ENCODE results near the gene CROCC2. TPM values are rescaled to one million over a fixed set of nuclear protein-coding genes. Genes with fewer than 3 reads are reported as not detected.

CROCC2 gene
- total RNA-seq, 1 donor from 2014 or later = 2.9 TPM

DNA sequence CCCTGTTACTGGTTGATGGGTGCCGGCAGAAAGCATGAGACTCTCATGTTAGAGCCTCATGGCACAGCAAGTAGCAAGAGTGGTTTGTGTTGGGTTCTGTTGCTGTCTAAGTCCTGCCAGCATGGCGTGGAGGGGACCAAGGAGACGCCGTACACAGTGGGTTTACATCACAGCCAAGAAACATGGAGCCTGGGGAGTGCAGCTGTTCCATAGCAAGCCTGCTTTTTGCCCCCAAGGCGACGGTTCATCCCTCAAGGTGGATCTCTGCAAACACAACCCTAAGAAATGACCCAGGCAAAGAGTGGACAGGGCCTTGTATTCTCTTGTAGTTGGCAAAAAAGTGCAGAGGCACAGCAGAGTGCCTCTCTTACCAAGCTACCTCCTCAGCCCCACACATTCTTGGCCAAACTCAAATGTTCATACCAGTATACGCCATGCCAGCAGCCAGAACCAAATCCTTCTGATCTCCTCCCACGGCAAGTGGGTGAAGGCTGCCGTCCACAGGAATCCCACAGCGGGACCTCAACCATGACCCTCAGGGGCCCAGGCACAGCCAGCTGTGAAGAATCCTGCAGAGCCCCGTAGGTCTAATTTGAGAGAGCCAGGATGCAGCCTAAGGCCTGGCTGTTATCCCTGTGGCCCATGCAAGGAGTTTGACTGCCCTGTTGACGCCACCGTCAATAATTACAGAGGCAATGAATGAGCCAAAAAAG lies 111.2 kb downstream of the CROCC2 start:
- no peak overlapping the region for H3K4me3 ChIP-seq
- H3K36me3 ChIP-seq = peaks cover 7 to 32% of the 10 kb centered on the region in 2 donors
- H3K27me3 ChIP-seq = no peaks in the 10 kb centered on the region
- peak in 1 of 2 donors; percentile 30 for DNase-seq (ENCODE audit: low spot score in 2 of 2)
- intact Hi-C loops (cut with DNase I) = no loop called here
- no peaks in the 10 kb centered on the region for H3K9me3 ChIP-seq
- H3K4me1 ChIP-seq = no peaks in the 10 kb centered on the region
- TF ChIP-seq CTCF (IDR thresholded peaks at IDR 0.05) = no peak
- no peak overlapping the region for H3K27ac ChIP-seq

DNA sequence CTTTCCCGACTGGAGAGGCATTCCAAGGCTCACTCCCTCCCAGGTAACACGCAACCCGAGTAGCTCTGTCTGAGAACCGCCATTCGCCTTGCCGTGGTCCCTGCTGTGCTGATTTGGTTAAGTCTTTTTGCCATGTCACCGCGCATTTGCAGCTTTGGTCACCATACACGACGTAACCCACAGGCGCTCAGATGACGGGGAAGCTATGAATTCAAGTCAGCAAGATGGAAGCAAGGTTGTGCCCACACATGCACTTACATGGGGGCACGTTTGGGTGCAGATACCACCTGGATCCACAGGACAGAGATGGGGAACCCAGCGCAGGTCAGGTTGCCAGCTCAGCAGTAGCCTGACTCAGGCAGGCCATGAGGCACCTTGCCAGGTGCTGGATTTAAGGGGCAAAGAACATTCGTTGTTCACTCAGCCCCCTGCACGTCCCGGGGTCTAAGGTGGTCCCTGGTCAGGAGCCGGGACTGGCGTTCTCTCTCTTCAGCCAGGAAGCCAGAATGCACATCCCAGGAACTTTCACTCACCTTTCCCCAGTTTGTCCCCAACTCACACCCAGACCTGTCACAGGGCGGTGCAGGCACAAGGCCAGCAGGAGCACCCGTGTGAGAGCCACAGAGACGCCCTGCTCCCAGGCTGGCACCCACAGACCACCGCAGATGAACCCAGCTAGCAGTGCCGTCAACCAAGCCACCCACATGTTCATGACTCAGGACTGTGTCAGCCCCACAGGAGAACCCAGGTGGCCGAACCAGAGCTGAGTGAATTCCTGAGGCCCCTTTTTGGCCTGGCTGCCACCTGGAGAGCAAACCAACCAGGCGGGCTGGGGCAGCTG lies 112.1 kb downstream of the CROCC2 start:
- no peak for TF ChIP-seq CTCF (IDR thresholded peaks at IDR 0.05)
- Histone ChIP-seq H3K4me3 (no peak overlapping the region), H3K27ac (no peak overlapping the region), H3K36me3 (peaks cover 7 to 32% of the 10 kb centered on the region in 2 donors), H3K9me3 (no peaks in the 10 kb centered on the region), H3K27me3 (no peaks in the 10 kb centered on the region), H3K4me1 (no peaks in the 10 kb centered on the region)
- intact Hi-C loops (cut with DNase I) = no loop called here
- DNase-seq (ENCODE audit: low spot score in 2 of 2) = no peak

GRCh38 chr2:241019441-241020139 lies 113.5 kb downstream of the CROCC2 start:
- H3K4me1 ChIP-seq = no peaks in the 10 kb centered on the region
- no peaks in the 10 kb centered on the region for H3K9me3 ChIP-seq
- H3K36me3 ChIP-seq = peaks cover 7 to 32% of the 10 kb centered on the region in 2 donors
- intact Hi-C loops (cut with DNase I) = no loop called here
- no peak overlapping the region for H3K4me3 ChIP-seq
- no peak for TF ChIP-seq CTCF (IDR thresholded peaks at IDR 0.05)
- no peak for DNase-seq (ENCODE audit: low spot score in 2 of 2)
- no peaks in the 10 kb centered on the region for H3K27me3 ChIP-seq
- no peak overlapping the region for H3K27ac ChIP-seq

GRCh38 chr2:241020201-241020600 lies 114.1 kb downstream of the CROCC2 start:
- intact Hi-C loops (cut with DNase I) = no loop called here
- Histone ChIP-seq H3K27me3 (no peaks in the 10 kb centered on the region), H3K9me3 (peaks cover 3 to 5% of the 10 kb centered on the region in 2 donors), H3K36me3 (peaks cover 7 to 28% of the 10 kb centered on the region in 2 donors), H3K4me3 (no peak overlapping the region), H3K27ac (no peak overlapping the region), H3K4me1 (no peaks in the 10 kb centered on the region)
- TF ChIP-seq CTCF (IDR thresholded peaks at IDR 0.05) = no peak
- no peak for DNase-seq (ENCODE audit: low spot score in 2 of 2)

DNA sequence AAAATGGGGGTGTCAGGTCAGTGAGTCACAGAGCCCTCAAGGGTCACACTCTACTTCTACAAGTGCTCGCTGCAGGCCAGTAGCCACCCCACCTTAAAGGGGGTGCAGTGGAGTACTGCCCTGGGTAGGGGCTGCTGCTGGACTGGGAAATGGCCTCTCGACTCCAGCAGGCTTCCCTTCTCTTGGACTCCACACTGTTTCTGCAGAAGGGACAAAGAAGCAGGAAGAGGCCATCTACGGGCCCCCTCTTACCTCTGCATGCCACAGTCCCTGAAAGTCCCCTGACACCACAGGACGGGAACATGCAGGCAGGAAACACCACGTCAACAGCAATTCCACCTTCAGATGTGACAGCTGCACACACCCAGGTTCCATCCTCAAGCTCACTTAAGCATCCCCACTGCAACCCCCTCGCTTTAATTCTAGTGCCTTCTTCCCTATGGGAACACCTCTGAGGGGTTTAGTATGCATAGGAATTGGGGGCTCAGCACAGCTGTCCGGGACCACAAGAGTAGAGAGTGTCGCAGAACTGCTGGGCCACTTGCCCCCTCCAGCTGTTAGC lies 114.6 kb downstream of the CROCC2 start:
- no peak for DNase-seq (ENCODE audit: low spot score in 2 of 2)
- no peak for TF ChIP-seq CTCF (IDR thresholded peaks at IDR 0.05)
- Histone ChIP-seq H3K27me3 (no peaks in the 10 kb centered on the region), H3K36me3 (peaks cover 7 to 28% of the 10 kb centered on the region in 2 donors), H3K27ac (no peak overlapping the region), H3K4me3 (no peak overlapping the region), H3K9me3 (peaks cover 6 to 10% of the 10 kb centered on the region in 2 donors), H3K4me1 (no peaks in the 10 kb centered on the region)
- intact Hi-C loops (cut with DNase I) = no loop called here

Measured in ascending aorta (tissue), 2 donors.